Measurements from ENCODE around the gene MSH6.

Gene MSH6

GRCh38 chr2:47783486-47784351 is 774 bp downstream of the MSH6 start:
- DNase-seq (ENCODE audit: low read depth in 2 of 2, low spot score in 1 of 2) = peak; percentile 33 to 40

- no peak for DNase-seq (ENCODE audit: low read depth in 2 of 2, low spot score in 1 of 2)
These were observed 1.5 kb downstream of the MSH6 start for GRCh38 chr2:47784352-47784851.

- DNase-seq (ENCODE audit: low read depth in 2 of 2, low spot score in 1 of 2) = no peak
These were observed 3.0 kb downstream of the MSH6 start for GRCh38 chr2:47785986-47786385.

- DNase-seq (ENCODE audit: low read depth in 2 of 2, low spot score in 1 of 2) = no peak
These were observed 13.2 kb downstream of the MSH6 start for GRCh38 chr2:47796090-47796697.

- no peak for DNase-seq (ENCODE audit: low read depth in 2 of 2, low spot score in 1 of 2)
These were observed 15.7 kb downstream of the MSH6 start for GRCh38 chr2:47798631-47799030.

- DNase-seq (ENCODE audit: low read depth in 2 of 2, low spot score in 1 of 2) = no peak
These were observed 16.2 kb downstream of the MSH6 start for GRCh38 chr2:47799031-47799609.

- DNase-seq (ENCODE audit: low read depth in 2 of 2, low spot score in 1 of 2) = no peak
These were observed 18.2 kb downstream of the MSH6 start for GRCh38 chr2:47801118-47801517.

GRCh38 chr2:47803363-47803762 is 20.4 kb downstream of the MSH6 start:
- no peak for DNase-seq (ENCODE audit: low read depth in 2 of 2, low spot score in 1 of 2)

GRCh38 chr2:47803770-47804169 is 20.8 kb downstream of the MSH6 start:
- no peak for DNase-seq (ENCODE audit: low read depth in 2 of 2, low spot score in 1 of 2)

GRCh38 chr2:47805850-47806249 is 22.9 kb downstream of the MSH6 start:
- no peak for DNase-seq (ENCODE audit: low read depth in 2 of 2, low spot score in 1 of 2)

- no peak for DNase-seq (ENCODE audit: low read depth in 2 of 2, low spot score in 1 of 2)
These were observed 25.7 kb downstream of the MSH6 start for GRCh38 chr2:47808614-47809013.

GRCh38 chr2:47809903-47810302 is 27.0 kb downstream of the MSH6 start:
- DNase-seq (ENCODE audit: low read depth in 2 of 2, low spot score in 1 of 2) = no peak

- no peak for DNase-seq (ENCODE audit: low read depth in 2 of 2, low spot score in 1 of 2)
These were observed 27.9 kb downstream of the MSH6 start for GRCh38 chr2:47810850-47811249.

- no peak for DNase-seq (ENCODE audit: low read depth in 2 of 2, low spot score in 1 of 2)
These were observed 28.7 kb downstream of the MSH6 start for GRCh38 chr2:47811668-47812067.

GRCh38 chr2:47815764-47816163 is 32.8 kb downstream of the MSH6 start:
- no peak for DNase-seq (ENCODE audit: low read depth in 2 of 2, low spot score in 1 of 2)

- DNase-seq (ENCODE audit: low read depth in 2 of 2, low spot score in 1 of 2) = no peak
These were observed 35.8 kb downstream of the MSH6 start for GRCh38 chr2:47818777-47819176.

GRCh38 chr2:47819834-47820233 is 36.9 kb downstream of the MSH6 start:
- DNase-seq (ENCODE audit: low read depth in 2 of 2, low spot score in 1 of 2) = no peak

GRCh38 chr2:47822518-47822917 is 39.6 kb downstream of the MSH6 start:
- no peak for DNase-seq (ENCODE audit: low read depth in 2 of 2, low spot score in 1 of 2)

- DNase-seq (ENCODE audit: low read depth in 2 of 2, low spot score in 1 of 2) = no peak
These were observed 50.6 kb downstream of the MSH6 start for GRCh38 chr2:47833516-47833968.

GRCh38 chr2:47838249-47838648 is 55.3 kb downstream of the MSH6 start:
- DNase-seq (ENCODE audit: low read depth in 2 of 2, low spot score in 1 of 2) = no peak

GRCh38 chr2:47838686-47839085 is 55.7 kb downstream of the MSH6 start:
- no peak for DNase-seq (ENCODE audit: low read depth in 2 of 2, low spot score in 1 of 2)

- no peak for DNase-seq (ENCODE audit: low read depth in 2 of 2, low spot score in 1 of 2)
These were observed 59.9 kb downstream of the MSH6 start for GRCh38 chr2:47842846-47843245.

Measured in stimulated activated CD8-positive, alpha-beta memory T cell treated with anti-CD3 and anti-CD28 coated beads, Interleukin-4, amount 100 ng/mL, for 1 hour (primary cell).